ENCODE data around the gene PSMD1.

PSMD1 gene

GRCh38 chr2:231218366-231218765 is 161.7 kb downstream of the PSMD1 start:
- TF ChIP-seq GATA2 (IDR thresholded peaks at IDR 0.05; ENCODE audit: low read depth, low read length) = no peak
- no peak for TF ChIP-seq GATA3 (IDR thresholded peaks at IDR 0.05; ENCODE audit: low read depth, low read length)

GRCh38 chr2:231219289-231219688 is 162.6 kb downstream of the PSMD1 start:
- no peak for TF ChIP-seq GATA2 (IDR thresholded peaks at IDR 0.05; ENCODE audit: low read depth, low read length)
- no peak for TF ChIP-seq GATA3 (IDR thresholded peaks at IDR 0.05; ENCODE audit: low read depth, low read length)

- TF ChIP-seq GATA3 (IDR thresholded peaks at IDR 0.05; ENCODE audit: low read depth, low read length) (no peak), GATA2 (IDR thresholded peaks at IDR 0.05; ENCODE audit: low read depth, low read length) (no peak)
These were observed 165.1 kb downstream of the PSMD1 start for GRCh38 chr2:231221761-231222160.

Measured in SH-SY5Y (cell line).